GM18526 (cell line): ENCODE measurements around the gene POU3F3.

Experiments used
- POLR2A ChIP-seq: IDR thresholded peaks from 3 replicates; pipeline ENCODE4 v1.6.1; 2011; ENCODE audit not compliant: insufficient read length; ENCODE audit errors: extremely low read depth

POU3F3 gene

DNA sequence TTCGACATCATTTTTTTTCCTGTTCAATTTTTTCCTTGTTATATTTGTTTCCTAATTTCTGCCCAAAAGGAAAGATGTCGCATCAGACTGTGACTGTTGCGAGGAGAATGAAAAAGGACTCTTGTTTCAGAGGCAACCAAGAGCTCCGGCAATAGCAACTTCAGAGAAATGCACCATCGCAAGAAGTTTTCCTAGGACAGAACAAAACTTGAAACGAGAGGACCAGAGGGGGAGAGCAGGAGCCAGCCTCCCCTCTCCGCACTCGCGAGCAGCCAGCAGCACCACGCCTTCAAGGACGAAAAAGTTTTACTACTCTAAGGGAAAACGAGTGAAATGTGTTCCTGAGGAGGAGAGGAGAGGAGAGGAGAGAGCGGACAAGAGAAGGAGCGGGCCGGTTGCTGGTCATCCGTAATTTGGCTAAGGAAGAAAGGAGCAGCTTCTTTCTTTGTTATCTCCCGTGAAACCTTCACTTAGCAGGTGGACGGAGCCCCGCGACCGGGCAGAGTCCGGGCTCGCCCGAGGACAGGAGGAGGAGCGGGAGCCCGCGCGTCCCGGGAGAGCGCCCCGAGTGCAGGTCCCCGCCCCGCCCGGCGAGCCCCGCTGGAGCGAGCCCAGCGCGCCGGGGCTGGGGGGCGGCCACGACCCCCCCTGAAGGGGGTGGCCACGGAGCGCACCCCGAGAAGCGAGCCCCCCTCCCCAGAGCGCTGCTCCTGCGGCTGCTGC lies 744 bp downstream of the POU3F3 start:
- TF ChIP-seq POLR2A: no peak

DNA sequence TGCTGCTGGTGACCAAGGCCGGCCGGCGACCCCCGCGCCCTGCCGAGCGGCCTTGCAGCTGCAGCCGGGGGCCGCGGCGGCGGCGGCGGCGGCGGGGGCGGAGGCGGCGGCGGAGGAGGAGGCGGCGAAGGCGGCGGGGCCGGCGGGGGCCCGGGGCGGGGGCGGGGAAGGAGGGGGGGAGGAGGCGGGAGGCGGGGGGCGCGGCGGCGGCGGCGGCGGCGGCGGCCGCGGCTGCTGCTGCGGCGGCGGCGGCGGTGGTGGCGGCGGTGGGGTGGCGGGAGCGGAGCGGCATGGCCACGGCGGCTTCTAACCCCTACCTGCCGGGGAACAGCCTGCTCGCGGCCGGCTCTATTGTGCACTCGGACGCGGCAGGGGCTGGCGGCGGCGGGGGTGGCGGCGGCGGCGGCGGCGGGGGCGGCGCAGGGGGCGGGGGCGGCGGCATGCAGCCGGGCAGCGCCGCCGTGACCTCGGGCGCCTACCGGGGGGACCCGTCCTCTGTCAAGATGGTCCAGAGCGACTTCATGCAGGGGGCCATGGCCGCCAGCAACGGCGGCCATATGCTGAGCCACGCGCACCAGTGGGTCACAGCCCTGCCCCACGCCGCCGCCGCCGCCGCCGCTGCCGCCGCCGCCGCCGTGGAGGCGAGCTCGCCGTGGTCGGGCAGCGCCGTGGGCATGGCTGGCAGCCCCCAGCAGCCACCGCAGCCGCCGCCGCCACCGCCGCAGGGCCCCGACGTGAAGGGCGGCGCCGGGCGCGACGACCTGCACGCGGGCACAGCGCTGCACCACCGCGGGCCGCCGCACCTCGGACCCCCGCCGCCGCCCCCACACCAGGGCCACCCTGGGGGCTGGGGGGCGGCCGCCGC lies 1.5 kb downstream of the POU3F3 start:
- TF ChIP-seq POLR2A: no peak

DNA sequence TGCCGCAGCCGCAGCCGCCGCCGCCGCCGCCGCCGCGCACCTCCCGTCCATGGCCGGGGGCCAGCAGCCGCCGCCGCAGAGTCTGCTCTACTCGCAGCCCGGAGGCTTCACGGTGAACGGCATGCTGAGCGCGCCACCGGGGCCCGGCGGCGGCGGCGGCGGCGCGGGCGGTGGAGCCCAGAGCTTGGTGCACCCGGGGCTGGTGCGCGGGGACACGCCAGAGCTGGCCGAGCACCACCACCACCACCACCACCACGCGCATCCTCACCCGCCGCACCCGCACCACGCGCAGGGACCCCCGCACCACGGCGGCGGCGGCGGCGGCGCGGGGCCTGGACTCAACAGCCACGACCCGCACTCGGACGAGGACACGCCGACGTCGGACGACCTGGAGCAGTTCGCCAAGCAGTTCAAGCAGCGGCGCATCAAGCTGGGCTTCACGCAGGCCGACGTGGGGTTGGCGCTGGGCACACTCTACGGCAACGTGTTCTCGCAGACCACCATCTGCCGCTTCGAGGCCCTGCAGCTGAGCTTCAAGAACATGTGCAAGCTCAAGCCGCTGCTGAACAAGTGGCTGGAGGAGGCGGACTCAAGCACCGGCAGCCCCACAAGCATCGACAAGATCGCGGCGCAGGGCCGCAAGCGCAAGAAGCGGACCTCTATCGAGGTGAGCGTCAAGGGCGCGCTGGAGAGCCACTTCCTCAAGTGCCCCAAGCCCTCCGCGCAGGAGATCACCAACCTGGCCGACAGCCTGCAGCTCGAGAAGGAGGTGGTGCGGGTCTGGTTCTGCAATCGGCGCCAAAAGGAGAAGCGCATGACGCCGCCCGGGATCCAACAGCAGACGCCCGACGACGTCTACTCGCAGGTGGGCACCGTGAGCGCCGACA lies 2.4 kb downstream of the POU3F3 start:
- TF ChIP-seq POLR2A: no peak

DNA sequence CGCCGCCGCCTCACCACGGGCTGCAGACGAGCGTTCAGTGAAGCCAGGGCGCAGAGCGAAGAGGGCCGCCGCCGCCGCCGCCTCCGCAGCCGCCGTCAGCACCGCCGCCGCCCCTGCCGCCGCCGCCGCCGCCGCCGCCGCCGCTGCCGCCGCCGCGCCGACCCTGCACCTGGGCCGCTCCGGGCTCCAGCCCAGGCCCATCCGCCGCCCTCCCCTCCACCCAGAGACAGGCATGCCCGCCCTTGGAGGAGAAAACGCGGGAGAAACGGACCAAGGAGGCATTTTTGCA lies 3.0 kb downstream of the POU3F3 start:
- no peak for TF ChIP-seq POLR2A

DNA sequence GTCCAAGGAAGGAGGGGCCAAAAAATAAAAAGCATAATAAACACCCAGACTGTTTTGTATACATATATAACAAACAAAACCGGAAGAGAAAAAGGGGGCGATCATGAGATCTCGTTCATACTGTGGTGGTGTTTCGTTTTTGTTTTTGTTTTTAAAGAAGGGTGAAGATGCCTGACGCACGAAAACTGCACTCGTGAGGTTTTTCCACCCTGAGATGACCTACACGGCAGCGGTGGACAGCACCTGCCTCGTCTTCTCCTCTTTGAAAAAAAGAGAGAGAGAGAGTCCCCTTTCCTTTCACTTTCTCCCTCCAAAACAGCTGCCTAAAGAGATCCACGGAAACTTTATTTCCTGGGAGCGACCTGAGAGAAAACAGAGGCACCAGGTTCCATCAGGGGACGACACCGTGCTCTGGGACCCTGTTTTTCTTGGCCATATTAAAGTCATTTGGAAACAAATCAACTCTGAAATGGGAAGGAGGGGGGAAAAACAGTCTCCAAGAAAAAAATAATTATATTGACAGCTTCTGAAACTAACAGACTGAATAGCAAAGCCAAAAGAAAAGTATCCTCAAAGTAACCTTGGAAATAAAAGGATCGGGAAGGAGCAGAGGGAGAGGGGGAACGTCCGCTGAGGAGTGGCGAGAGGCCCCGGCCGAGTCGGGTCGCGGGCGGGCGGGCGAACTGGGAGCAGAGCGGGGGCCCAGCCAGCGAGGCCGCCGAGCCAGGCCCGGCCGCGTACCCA lies 3.5 kb downstream of the POU3F3 start:
- no peak for TF ChIP-seq POLR2A

DNA sequence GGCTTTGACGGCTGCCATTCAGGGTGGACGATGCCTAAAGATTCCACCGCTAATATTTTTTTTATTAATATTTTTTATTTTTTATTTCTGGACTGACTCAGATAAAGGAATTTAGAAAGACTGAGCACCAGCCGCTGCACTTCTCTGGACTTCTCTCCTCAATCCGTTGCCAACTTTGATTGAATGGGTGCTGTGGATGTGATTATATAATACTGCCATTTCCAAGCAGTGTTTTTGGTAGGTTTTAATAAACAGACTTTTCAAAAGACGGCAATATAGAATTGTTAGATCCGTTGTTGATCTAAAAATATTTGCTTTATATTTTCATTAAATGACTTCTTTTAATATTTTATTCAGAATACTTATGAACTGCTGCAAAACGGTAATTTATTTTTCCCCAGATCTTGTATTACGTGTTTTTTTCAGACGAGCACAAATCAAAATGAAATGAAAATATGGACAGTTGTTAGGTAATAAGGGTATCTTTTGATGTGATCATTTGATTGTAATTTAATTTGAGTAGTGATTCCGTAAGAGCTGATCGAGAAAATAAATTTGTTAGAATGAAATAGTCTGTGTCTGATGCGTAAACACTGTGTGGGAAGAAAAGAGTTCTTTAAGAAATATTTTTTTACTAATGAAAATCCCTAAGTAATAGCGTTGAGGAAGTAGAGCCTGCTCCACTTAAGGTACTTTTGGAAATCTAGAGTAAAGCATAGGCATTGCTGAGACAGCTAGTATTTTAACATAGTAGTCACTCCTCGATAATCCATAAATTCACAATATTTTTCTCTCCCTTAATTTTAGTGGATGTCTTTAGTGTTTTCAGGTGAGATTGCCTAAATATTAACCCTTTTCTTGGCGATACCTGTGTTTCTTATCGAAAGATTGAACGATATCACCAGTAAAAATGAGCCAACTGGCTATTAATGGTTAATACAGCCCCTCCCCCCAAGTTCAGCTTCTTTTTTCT lies 4.4 kb downstream of the POU3F3 start:
- no peak for TF ChIP-seq POLR2A

DNA sequence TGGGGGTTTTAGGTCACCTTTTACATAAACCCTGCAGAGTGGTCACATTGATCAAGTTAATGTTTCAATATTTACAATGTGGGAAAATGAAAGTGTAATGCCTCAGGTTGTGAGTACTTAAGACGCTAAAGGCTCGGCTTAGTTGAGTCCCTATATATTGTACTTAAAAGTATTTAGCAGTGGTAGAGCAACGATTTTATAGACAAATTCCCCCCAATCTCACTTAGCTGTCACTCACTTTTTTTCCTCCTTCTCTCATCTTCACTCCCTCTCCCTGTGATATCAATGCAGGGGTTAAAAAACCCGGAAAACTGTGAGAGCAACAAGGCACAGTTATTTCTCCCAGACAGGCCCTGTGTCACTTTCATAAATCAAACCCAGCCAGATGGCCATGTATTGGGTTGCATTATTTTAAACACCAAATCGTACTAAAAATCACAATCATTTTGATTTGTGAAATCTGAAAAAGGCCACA lies 5.4 kb downstream of the POU3F3 start:
- TF ChIP-seq POLR2A: no peak

DNA sequence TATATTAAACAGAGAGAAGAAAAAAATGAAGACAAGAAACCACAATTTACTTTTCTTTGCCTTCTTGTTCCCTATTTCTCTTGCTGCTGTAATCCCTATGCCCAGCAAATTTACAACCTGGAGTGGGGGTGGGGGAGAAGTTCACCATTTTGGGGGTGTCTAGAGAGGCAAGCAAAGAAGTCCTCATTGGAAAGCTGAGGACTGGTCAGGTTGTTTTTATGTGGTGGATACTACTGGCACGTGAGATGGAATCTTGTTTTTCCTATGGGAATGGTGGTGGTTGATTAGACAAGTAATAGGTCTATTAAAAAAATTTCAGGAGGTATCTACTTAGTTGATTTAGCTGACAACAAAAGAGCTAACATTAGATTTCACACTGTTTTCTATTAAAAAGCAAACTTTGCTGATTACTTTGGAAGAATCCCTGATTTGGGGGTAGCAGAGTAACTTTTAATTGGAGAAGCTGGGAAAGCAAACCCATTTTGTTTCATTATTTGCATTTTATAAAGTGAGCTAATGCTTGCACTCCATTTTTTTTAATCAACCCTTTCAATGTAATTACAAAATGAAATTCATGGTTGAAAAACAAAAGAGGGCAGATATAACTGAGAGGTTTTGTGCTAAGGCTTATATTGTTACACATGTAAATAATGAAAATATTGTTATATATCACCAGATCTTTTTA lies 6.0 kb downstream of the POU3F3 start:
- no peak for TF ChIP-seq POLR2A

DNA sequence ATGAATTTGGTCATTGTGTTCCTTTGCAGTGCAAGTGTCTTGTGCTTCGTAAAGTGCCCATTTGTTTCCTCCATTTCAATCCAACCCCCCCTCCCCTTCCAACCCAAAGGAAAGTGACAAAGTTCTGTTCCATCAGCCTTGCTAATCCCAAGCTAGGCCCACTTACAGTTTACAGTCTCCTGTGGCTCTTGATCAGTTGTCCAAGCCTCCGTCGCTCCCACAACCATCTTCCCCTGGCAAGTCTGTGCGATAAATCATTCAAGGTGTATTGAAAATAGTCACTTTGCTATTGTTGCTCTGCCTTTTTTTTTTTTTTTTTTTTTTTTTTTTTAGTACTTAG lies 6.5 kb downstream of the POU3F3 start:
- no peak for TF ChIP-seq POLR2A

DNA sequence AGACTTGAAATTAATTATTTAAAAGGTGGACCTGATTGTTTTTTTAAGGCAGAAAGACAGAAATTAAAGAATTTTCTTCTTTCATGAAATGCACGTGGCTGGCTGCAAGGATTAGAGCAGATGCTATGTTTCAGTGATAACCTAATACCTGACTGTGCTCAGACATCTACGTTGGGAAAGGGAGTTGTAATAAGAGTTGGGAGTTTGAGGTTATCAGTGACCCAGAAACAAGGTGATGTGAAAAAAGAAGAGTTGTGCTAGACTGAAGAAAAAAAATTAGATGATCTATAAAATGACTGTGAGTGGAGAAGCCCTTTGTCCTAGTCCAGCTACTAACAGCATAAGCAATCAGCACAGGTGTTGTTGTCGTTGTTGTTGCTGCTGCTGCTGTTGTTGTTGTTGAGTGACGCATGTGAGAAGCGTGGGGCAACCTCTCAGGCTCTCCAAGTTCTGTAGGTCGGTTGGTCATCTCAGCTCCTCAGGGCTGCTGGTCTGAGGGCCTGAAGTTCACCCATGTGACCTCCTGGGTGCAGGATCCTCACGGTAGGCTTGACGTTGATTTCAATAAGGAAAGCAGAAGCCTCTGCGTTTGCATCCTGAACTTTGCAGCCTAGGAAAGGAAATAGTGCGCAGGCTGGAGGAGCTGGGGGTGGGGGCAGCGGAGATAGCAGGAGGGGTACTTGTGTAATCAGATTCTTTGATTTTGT lies 7.6 kb downstream of the POU3F3 start:
- TF ChIP-seq POLR2A: no peak

DNA sequence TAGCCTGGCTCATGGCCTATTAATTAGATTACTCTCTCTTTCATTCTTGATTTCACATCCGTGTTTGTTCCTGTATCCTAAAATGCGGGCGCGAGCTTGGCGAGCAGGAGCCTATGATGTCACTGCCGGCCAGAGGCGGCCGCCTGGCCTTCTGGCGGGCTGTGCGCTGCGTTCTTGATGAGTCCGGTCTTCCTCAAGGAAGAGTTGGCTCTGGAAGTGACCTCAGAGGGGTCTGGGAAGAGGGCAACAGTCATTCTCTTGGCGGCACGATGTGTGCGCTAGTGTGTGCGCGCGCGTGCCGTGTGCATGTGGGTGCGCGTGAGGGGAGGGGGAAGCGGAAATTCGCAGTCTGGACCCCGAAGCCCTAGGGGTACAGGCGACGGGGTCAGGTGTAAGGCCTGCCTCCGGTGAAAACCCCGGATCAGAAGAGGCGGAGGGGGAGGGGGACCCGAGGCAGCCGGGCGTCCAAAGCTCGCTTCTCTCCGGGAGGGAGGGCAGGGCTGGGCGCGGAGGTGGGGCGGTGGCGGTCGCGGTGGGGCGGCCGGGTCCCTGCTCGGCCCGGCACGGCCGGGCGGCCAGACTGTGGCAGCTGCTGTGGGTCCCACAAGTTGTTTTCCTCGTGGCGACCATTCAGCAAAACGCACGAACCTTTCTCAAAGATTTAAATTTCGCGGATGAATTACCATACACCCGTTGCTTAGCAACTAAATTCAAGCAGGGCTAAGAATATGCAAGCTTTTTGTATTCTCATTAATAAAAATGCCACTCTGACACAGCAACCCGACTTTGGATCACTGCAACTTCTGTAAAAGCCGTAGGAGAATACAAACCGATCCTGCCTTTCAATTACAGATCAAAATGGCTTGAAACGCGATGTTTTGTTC lies 8.4 kb downstream of the POU3F3 start:
- no peak for TF ChIP-seq POLR2A

DNA sequence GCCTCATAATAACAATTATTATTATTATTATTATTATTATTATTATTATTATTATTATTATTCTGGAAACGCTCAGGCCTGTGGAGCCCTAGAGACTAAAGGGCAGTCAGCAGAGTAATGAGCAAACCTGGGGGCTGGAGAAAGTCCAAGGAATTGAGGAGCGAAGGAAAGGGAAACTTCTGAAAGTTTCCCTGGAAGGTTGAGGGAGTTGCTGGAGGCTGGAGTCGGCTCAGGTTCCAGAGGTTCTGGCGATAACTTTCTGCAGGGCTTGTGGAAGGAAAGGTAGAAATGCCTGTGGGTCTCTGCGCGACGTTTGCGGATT lies 9.2 kb downstream of the POU3F3 start:
- TF ChIP-seq POLR2A: no peak
